ENCODE results near the gene KRT76.

GRCh38 chr12:52815161-52815560, 38.0 kb upstream of the KRT76 start:
- TF ChIP-seq FOXK2 (IDR thresholded peaks at IDR 0.05): no peak
- no peak for TF ChIP-seq SP1 (IDR thresholded peaks at IDR 0.05)
- no peak for TF ChIP-seq TARDBP (IDR thresholded peaks at IDR 0.05)
- no peak for TF ChIP-seq ELF4 (IDR thresholded peaks at IDR 0.05)
- TF ChIP-seq PKNOX1 (IDR thresholded peaks at IDR 0.05): no peak
- no peak for TF ChIP-seq CTBP1 (IDR thresholded peaks at IDR 0.05; ENCODE audit: borderline replicate concordance)
- no peak for TF ChIP-seq LEF1 (IDR thresholded peaks at IDR 0.05; ENCODE audit: borderline replicate concordance)
- TF ChIP-seq HDGF (IDR thresholded peaks at IDR 0.05; ENCODE audit: borderline replicate concordance): no peak

Measured in HEK293T (cell line).